AG09319 (cell line): ENCODE measurements around the gene MOXD1.
A peak's percentile ranks its signal among the peaks of the same experiment; 100 is the strongest.

Experiments used
- DNase-seq: peaks from one replicate; pipeline ENCODE4 v3.0.0-alpha.2; 2010; ENCODE audit warnings: low read depth; ENCODE audit errors: extremely low read depth
- CTCF ChIP-seq: IDR thresholded peaks from 2 replicates; pipeline ENCODE4 v1.5.1; 2011; ENCODE audit warnings: low read depth, mild to moderate bottlenecking, inconsistent platforms, low read length, moderate library complexity

MOXD1 gene

GRCh38 chr6:132251711-132252110 lies 149.6 kb downstream of the MOXD1 start:
- no peak for DNase-seq
- no peak for TF ChIP-seq CTCF

DNA sequence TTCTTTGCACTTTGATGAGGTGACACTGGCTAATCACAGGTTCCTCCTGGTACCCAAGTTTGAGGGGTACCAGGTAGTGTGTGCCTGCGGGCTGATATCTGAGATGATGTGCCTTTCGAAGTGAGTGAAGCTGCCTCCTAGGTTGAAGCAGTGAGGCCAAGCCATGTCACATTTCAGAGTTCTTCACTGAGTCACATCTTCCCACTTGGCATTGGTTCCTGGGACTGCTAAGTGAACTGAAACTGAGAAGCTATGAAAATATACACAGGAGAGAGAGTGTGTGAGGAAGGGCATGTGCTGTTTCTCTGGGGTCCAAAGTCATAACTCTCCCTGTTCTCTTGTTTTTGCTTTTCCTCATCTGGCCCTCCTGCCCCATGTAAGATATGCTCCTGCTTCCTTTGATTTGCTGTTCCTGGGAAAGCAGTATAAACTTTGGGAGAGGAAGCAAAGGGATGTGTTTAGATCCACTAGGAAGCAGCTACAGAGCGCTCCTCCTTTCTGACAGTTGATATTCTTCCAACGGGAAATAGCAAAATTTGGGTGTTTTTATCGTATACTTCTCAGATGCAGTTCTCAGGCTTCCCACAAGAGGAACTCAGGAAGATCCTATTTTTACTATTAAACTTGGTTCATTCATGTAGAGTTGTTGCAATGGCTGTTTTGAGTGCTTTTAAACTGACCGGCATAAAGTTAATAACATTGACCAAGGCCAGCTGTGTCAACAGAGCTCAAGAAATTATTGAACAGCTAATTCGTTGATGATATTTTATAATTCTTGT lies 153.7 kb downstream of the MOXD1 start:
- no peak for DNase-seq
- TF ChIP-seq CTCF, result peak; percentile 13

- no peak for DNase-seq
- no peak for TF ChIP-seq CTCF
These were observed 154.5 kb downstream of the MOXD1 start for GRCh38 chr6:132246632-132247270.

DNA sequence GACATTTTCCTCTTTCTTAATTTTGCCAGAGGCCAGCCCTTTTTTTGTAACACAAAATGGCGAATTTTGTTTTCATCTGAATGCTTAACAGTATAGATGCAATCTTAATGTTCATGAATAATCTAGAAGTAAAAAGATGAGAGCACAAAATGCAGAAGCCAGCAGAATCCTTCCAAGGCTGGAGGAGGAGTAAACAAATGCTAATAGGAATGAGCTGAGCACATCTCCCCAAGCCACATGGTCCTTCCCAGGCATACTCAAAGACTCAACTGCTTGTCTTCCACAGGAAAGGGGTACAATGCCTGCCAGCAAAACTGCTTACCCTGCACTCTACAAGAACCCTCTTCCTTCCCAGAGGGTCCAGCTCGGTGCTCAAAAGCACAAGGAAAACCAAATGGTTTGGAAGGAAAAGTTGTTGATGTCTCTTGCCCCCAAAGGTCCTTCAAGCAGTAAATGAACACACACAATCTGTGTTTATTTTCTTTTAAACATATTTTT lies 155.1 kb downstream of the MOXD1 start:
- DNase-seq, result no peak
- no peak for TF ChIP-seq CTCF
